Panc1 (cell line): ENCODE results near the gene PRKCA.

Experiments used
- POLR2AphosphoS5 ChIP-seq: IDR thresholded peaks from 2 replicates; pipeline ENCODE4 v1.6.1; 2012; ENCODE audit warnings: mild to moderate bottlenecking, low read depth, low read length, moderate library complexity
- TF ChIP-seq, protein P1 (sequence below): fragments of 450-650 bp; IDR thresholded peaks from 2 replicates; pipeline ENCODE4 v1.5.1; 2017; ENCODE audit warnings: mild to moderate bottlenecking

DNA sequence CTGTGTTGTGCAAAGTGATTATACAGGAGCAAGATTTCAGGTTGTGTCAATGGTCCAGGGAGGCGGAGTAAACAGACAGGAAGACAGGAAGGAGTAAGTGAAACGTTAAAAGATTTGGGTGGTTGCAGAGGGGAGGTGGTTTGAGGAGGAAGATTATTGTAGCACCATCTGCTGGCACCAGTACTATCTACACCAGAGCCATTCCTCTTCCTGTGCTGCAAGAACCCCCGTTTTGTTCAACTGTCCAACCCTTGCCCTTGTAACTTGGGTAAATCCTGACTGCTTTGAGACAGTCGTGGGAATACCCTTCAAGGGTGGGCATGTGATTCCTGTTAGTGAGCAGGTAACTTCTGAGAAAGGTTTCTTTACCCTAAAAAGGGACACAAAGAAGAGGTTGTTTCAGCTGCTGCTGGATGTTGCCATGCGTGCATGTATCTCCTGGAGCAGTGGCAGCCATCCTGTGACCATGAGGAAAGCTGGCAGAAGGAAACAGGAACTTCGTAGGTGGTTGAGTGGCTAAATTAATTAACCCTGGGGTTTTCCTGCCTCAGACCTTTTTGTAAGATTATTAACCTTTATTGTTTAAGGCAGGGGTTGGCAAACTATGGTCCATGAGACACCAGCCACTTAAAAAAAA lies 124.1 kb downstream of the PRKCA start:
- TF ChIP-seq, protein P1, sequence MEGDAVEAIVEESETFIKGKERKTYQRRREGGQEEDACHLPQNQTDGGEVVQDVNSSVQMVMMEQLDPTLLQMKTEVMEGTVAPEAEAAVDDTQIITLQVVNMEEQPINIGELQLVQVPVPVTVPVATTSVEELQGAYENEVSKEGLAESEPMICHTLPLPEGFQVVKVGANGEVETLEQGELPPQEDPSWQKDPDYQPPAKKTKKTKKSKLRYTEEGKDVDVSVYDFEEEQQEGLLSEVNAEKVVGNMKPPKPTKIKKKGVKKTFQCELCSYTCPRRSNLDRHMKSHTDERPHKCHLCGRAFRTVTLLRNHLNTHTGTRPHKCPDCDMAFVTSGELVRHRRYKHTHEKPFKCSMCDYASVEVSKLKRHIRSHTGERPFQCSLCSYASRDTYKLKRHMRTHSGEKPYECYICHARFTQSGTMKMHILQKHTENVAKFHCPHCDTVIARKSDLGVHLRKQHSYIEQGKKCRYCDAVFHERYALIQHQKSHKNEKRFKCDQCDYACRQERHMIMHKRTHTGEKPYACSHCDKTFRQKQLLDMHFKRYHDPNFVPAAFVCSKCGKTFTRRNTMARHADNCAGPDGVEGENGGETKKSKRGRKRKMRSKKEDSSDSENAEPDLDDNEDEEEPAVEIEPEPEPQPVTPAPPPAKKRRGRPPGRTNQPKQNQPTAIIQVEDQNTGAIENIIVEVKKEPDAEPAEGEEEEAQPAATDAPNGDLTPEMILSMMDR, result peak; percentile 41
- no peak for TF ChIP-seq POLR2AphosphoS5
